ENCODE results near the gene TSC22D4. TPM values are rescaled to one million over a fixed set of nuclear protein-coding genes. Genes with fewer than 3 reads are reported as not detected.

TSC22D4 gene
- total and polyA plus RNA-seq, 8 donors: 47.0 to 65.1 (median 56.1) TPM

- intact Hi-C loops (cut with DNase I): no loop called here
- Histone ChIP-seq H3K4me3 (no peak overlapping the region), H3K36me3 (peaks cover 0 to 59% of the 10 kb centered on the region in 2 donors), H3K27me3 (no peaks in the 10 kb centered on the region), H3K9me3 (no peaks in the 10 kb centered on the region), H3K27ac (peak overlapping the region in 1 of 2 donors; percentile 37), H3K4me1 (peaks cover 0 to 32% of the 10 kb centered on the region in 2 donors)
- peak; percentile 92 for ATAC-seq
- TF ChIP-seq CTCF (IDR thresholded peaks at IDR 0.05): peak; percentile 54 to 55
- peak; percentile 68 to 91 (median 82) for DNase-seq
Observed at GRCh38 chr7:100465702-100466311, 13.2 kb downstream of the TSC22D4 start.

- no peaks in the 10 kb centered on the region for H3K27me3 ChIP-seq
- H3K27ac ChIP-seq: peak overlapping the region in 1 of 2 donors; percentile 37
- H3K4me1 ChIP-seq: peaks cover 0 to 32% of the 10 kb centered on the region in 2 donors
- DNase-seq (no peak), ATAC-seq (peak; percentile 7)
- no peak for TF ChIP-seq CTCF (IDR thresholded peaks at IDR 0.05)
- H3K4me3 ChIP-seq: no peak overlapping the region
- H3K36me3 ChIP-seq: peaks cover 0 to 59% of the 10 kb centered on the region in 2 donors
- intact Hi-C loops (cut with DNase I): no loop called here
- H3K9me3 ChIP-seq: no peaks in the 10 kb centered on the region
Observed at GRCh38 chr7:100465299-100465698, 13.7 kb downstream of the TSC22D4 start.

GRCh38 chr7:100464791-100465190 is 14.2 kb downstream of the TSC22D4 start:
- no peak for TF ChIP-seq CTCF (IDR thresholded peaks at IDR 0.05)
- intact Hi-C loops (cut with DNase I): no loop called here
- peaks cover 0 to 31% of the 10 kb centered on the region in 2 donors for H3K4me1 ChIP-seq
- H3K27me3 ChIP-seq: no peaks in the 10 kb centered on the region
- H3K27ac ChIP-seq: no peak overlapping the region
- DNase-seq (no peak), ATAC-seq (no peak)
- H3K9me3 ChIP-seq: no peaks in the 10 kb centered on the region
- H3K4me3 ChIP-seq: no peak overlapping the region
- peaks cover 0 to 57% of the 10 kb centered on the region in 2 donors for H3K36me3 ChIP-seq

- intact Hi-C loops (cut with DNase I): no loop called here
- no peak for ATAC-seq
- Histone ChIP-seq H3K36me3 (peaks cover 0 to 56% of the 10 kb centered on the region in 2 donors), H3K9me3 (no peaks in the 10 kb centered on the region), H3K27me3 (no peaks in the 10 kb centered on the region), H3K4me3 (no peak within 1 kb of the TSS), H3K27ac (no peak within 1 kb of the TSS), H3K4me1 (peaks cover 0 to 25% of the 10 kb centered on the region in 2 donors)
- no peak for TF ChIP-seq CTCF (IDR thresholded peaks at IDR 0.05)
- no peak for DNase-seq
Observed at GRCh38 chr7:100464210-100464660, 14.8 kb downstream of the TSC22D4 start, which contains the start of gene SPACDR. SPACDR (minus strand) TSS chr7:100464260; CDS start chr7:100464025, 235 bp downstream.

GRCh38 chr7:100457033-100457432 is 22.0 kb downstream of the TSC22D4 start:
- TF ChIP-seq CTCF (IDR thresholded peaks at IDR 0.05): no peak
- Histone ChIP-seq H3K27me3 (no peaks in the 10 kb centered on the region), H3K4me3 (no peak overlapping the region), H3K27ac (no peak overlapping the region), H3K36me3 (peaks cover 0 to 24% of the 10 kb centered on the region in 2 donors), H3K4me1 (peaks cover 0 to 3% of the 10 kb centered on the region in 2 donors), H3K9me3 (no peaks in the 10 kb centered on the region)
- no peak for ATAC-seq
- DNase-seq: no peak
- intact Hi-C loops (cut with DNase I): no loop called here
